SK-N-MC (cell line): Measurements from ENCODE around the gene CLCN5.

ENCODE experiments used
- DNase-seq: peaks from one replicate; pipeline ENCODE4 v3.0.0-alpha.2; 2011; ENCODE audit warnings: low read depth, low spot score
- H3K27ac ChIP-seq: fragments of 200-600 bp; sonication (generic); 2 replicates; pipeline ENCODE4 v1.5.1; 2016; ENCODE audit warnings: mixed run types
- H3K36me3 ChIP-seq: fragments of 200-600 bp; sonication (generic); 2 replicates; pipeline ENCODE4 v1.6.1; 2017; ENCODE audit warnings: antibody characterized with exemption, low read length, mixed read lengths; ENCODE audit not compliant: insufficient read depth
- H3K4me3 ChIP-seq: fragments of 200-600 bp; sonication (generic); 2 replicates; pipeline ENCODE4 v1.5.1; 2016
- H3K9ac ChIP-seq: fragments of 200-600 bp; sonication (generic); 2 replicates; pipeline ENCODE4 v1.8.0; 2017; ENCODE audit warnings: mixed run types, mixed read lengths; ENCODE audit not compliant: insufficient read length
- H3K9me3 ChIP-seq: fragments of 200-600 bp; sonication (generic); 2 replicates; pipeline ENCODE4 v1.6.1; 2017; ENCODE audit warnings: low read depth, mild to moderate bottlenecking, antibody characterized with exemption, low read length, moderate library complexity, mixed read lengths
- EZH2 ChIP-seq: fragments of 200-600 bp; sonication (generic); IDR thresholded peaks from one replicate; pipeline ENCODE4 v1.6.1; 2017; ENCODE audit warnings: antibody characterized with exemption
- FOXP2 ChIP-seq: optimal IDR thresholded peaks from 2 replicates; pipeline ENCODE3; 2011; ENCODE audit warnings: mild to moderate bottlenecking, moderate library complexity; ENCODE audit not compliant: insufficient read depth; ENCODE audit errors: extremely low read length, control extremely low read depth
- POLR2AphosphoS5 ChIP-seq: IDR thresholded peaks from 2 replicates; pipeline ENCODE4 v1.6.1; 2012; ENCODE audit warnings: mild to moderate bottlenecking, low read depth, low read length, borderline replicate concordance

The CLCN5 gene

DNA sequence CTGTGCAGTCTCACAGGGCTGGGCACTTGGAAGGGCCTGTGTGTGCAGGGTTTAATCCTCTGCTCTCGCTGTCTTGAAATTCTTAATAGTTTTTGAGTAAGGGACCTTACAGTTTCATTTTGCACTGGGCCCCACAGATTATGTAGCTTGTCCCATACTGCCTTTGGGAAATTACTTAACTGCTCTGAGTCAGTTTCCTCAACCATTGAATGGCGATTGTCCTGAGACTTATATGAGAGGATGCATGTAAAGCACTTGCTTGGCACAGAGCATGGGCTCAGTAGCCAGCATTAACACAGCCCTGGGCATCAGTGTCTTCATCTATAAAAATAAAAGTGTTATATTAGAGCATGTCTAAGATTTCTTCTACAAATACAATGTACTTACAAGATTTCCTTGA lies 55.8 kb downstream of the CLCN5 start:
- no peaks in the 10 kb centered on the region for H3K36me3 ChIP-seq
- H3K4me3 ChIP-seq, result no peak overlapping the region
- no peak overlapping the region for H3K9ac ChIP-seq
- DNase-seq, result no peak
- H3K9me3 ChIP-seq, result no peaks in the 10 kb centered on the region
- TF ChIP-seq FOXP2, result no peak
- no peak for TF ChIP-seq EZH2
- no peak for TF ChIP-seq POLR2AphosphoS5
- no peak overlapping the region for H3K27ac ChIP-seq

DNA sequence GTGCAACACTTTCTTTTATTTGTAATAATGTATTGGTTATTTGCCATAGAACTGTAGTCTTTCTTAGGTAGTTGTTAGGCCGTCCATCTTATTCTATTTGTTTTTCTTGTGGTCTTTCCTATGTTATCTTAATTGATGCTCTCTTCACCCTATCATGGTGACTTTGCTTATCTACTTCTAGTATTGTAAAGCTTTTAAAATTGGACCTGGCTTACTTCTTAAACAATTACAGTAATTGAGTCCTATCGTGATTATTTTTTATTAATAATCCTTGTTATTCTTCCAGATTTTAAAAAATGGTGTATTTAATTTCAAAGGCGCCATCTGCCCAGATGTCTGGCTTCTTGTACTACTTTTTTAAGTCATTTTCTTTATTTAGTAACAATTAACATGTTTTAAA lies 63.7 kb downstream of the CLCN5 start:
- TF ChIP-seq FOXP2 (no peak), EZH2 (no peak), POLR2AphosphoS5 (no peak)
- H3K36me3 ChIP-seq, result no peaks in the 10 kb centered on the region
- DNase-seq, result no peak
- H3K9ac ChIP-seq, result no peak overlapping the region
- H3K27ac ChIP-seq, result no peak overlapping the region
- H3K4me3 ChIP-seq, result no peak overlapping the region
- H3K9me3 ChIP-seq, result no peaks in the 10 kb centered on the region

GRCh38 chrX:49987651-49988050 lies 65.3 kb downstream of the CLCN5 start:
- TF ChIP-seq EZH2, result no peak
- no peak for TF ChIP-seq POLR2AphosphoS5
- TF ChIP-seq FOXP2, result no peak
- DNase-seq, result no peak
- Histone ChIP-seq H3K9ac (no peak overlapping the region), H3K4me3 (no peak overlapping the region), H3K9me3 (no peaks in the 10 kb centered on the region), H3K36me3 (no peaks in the 10 kb centered on the region), H3K27ac (no peak overlapping the region)

GRCh38 chrX:49988143-49988542 lies 65.7 kb downstream of the CLCN5 start:
- Histone ChIP-seq H3K9ac (no peak overlapping the region), H3K27ac (no peak overlapping the region), H3K36me3 (no peaks in the 10 kb centered on the region), H3K9me3 (no peaks in the 10 kb centered on the region), H3K4me3 (no peak overlapping the region)
- TF ChIP-seq FOXP2 (no peak), EZH2 (no peak), POLR2AphosphoS5 (no peak)
- no peak for DNase-seq

GRCh38 chrX:49991758-49992157 lies 69.4 kb downstream of the CLCN5 start:
- H3K9me3 ChIP-seq, result no peaks in the 10 kb centered on the region
- no peaks in the 10 kb centered on the region for H3K36me3 ChIP-seq
- H3K4me3 ChIP-seq, result no peak overlapping the region
- no peak for TF ChIP-seq POLR2AphosphoS5
- no peak for TF ChIP-seq EZH2
- TF ChIP-seq FOXP2, result no peak
- H3K9ac ChIP-seq, result no peak overlapping the region
- H3K27ac ChIP-seq, result no peak overlapping the region
- DNase-seq, result no peak

- H3K36me3 ChIP-seq, result no peaks in the 10 kb centered on the region
- no peak overlapping the region for H3K4me3 ChIP-seq
- no peak for DNase-seq
- H3K9me3 ChIP-seq, result no peaks in the 10 kb centered on the region
- H3K27ac ChIP-seq, result no peak overlapping the region
- no peak overlapping the region for H3K9ac ChIP-seq
- TF ChIP-seq EZH2, result no peak
- TF ChIP-seq FOXP2, result no peak
- no peak for TF ChIP-seq POLR2AphosphoS5
Observed at GRCh38 chrX:49992853-49993252, 70.5 kb downstream of the CLCN5 start.

DNA sequence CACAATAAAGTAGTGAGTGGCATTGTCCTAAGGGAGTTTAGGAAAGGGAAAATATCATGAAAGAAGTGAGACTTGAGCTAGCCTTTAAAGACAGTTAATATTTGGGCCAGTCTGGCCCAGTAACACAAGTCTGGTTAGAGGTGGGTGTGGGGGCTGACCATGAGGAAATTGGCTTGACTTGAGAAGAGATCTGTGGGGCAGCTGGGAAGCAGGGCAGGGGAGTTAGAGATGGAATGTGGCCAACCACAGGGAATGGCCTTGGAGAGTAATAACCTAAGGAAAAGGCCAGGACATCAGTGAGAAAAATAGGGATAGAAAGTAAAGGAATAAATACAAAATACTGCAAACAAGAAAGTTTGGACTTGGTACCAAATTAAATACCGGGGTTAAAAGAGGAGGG lies 71.3 kb downstream of the CLCN5 start:
- no peak overlapping the region for H3K9ac ChIP-seq
- H3K27ac ChIP-seq, result no peak overlapping the region
- no peak for DNase-seq
- no peaks in the 10 kb centered on the region for H3K9me3 ChIP-seq
- H3K36me3 ChIP-seq, result no peaks in the 10 kb centered on the region
- TF ChIP-seq EZH2 (no peak), POLR2AphosphoS5 (no peak), FOXP2 (no peak)
- no peak overlapping the region for H3K4me3 ChIP-seq

DNA sequence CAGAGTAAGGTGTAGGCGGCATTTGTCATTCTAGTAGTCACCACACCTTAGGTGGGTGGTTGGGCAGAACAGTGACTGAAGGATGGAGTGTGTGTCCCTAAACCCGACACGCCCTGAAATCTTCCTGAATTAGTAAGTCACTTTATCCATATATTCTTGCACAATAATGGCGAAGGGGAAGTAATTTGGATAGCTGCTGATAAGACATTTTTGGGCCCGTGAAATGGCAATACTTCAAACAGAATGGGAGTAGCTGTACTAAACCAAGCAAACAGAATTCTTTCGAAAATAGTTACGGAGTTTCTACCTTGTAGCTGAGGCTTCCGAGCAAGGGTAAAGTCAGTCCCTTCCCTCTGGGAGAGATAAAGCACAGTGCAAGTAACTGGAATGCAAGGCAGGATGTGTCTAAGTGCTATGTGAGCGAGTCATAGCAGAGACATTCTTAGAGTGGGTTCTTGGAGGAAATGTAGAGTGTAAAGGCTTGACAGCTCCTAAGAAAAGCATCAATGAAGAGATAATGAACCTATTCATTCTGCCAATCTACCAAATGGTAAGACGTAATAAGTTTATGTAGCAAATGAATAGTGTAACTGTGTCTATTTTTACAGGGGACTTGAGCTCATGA lies 72.8 kb downstream of the CLCN5 start:
- no peak for DNase-seq
- no peak for TF ChIP-seq POLR2AphosphoS5
- TF ChIP-seq EZH2, result no peak
- TF ChIP-seq FOXP2, result no peak
- no peaks in the 10 kb centered on the region for H3K9me3 ChIP-seq
- no peaks in the 10 kb centered on the region for H3K36me3 ChIP-seq
- H3K9ac ChIP-seq, result no peak overlapping the region
- no peak overlapping the region for H3K4me3 ChIP-seq
- H3K27ac ChIP-seq, result no peak overlapping the region

DNA sequence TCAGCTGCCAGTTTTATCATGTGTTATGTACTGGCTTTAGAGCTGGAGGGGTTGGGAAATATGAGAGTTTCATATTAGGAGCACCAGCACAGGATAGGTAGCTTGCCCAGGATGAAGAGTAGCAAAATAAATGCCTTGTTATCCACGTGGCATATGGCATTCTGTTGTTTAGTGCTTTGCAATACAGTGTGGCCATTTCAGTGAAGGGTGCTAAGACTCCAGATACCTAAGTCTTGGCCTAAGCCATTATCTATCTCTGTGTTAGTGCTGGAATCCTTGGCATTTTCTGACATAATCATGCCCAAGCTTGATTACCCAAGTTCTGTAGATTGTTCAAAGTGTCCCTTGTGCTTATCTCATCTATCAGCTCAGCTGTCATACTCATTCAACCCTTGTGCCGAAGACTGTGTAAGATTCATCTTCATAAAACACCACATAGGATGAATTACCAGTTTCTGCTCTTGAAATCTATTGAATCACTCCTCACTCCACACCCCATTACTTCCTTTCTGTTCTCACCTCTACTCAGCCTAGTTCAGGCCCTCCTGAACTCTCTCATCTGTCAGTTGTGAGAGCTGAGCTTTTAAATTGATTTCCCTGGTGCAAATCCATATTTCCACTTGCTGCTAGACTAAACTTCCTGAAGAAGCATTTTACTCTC lies 73.5 kb downstream of the CLCN5 start:
- Histone ChIP-seq H3K4me3 (no peak overlapping the region), H3K9ac (no peak overlapping the region), H3K27ac (no peak overlapping the region), H3K9me3 (no peaks in the 10 kb centered on the region), H3K36me3 (no peaks in the 10 kb centered on the region)
- TF ChIP-seq FOXP2 (no peak), EZH2 (no peak), POLR2AphosphoS5 (no peak)
- DNase-seq, result no peak
